ENCODE data around the gene NTN1.

NTN1 gene

DNA sequence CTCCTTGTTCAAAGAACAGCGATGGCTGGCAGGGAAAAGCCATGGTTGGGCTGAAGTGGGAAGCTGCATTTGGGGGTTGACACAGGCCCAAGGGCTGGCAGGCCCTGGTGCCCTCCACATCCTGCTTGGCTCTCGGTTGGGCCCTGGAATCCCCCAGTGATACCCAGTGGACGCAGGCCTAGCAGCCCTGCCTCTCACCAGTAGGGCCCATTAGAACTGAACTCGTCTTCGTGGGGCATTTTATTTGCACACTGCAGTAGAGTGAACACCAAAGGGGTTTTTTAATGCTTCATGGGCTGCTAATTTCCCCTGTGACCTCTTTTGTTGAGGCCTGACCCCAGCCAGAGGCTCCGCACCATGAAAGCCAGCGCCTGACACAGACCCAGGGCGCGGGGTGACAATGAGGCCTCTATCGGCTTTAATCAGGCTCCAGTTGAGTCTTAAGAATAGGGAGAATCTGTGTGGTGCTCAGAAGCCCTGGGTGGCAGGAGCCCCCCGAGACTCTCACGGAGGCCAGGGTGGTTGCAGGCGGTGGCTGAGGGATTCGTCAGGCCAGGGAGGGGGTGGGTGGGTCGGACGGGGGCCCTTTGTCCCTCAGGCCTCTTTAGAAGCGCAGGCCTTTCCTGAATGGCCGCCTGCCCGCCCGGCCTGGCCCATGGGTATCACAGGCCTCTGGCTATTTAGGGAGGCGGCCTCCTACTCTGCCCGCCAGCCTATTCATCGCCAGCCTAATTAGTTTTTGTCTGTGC is 199.3 kb downstream of the NTN1 start:
- DNase-seq: no peak

DNA sequence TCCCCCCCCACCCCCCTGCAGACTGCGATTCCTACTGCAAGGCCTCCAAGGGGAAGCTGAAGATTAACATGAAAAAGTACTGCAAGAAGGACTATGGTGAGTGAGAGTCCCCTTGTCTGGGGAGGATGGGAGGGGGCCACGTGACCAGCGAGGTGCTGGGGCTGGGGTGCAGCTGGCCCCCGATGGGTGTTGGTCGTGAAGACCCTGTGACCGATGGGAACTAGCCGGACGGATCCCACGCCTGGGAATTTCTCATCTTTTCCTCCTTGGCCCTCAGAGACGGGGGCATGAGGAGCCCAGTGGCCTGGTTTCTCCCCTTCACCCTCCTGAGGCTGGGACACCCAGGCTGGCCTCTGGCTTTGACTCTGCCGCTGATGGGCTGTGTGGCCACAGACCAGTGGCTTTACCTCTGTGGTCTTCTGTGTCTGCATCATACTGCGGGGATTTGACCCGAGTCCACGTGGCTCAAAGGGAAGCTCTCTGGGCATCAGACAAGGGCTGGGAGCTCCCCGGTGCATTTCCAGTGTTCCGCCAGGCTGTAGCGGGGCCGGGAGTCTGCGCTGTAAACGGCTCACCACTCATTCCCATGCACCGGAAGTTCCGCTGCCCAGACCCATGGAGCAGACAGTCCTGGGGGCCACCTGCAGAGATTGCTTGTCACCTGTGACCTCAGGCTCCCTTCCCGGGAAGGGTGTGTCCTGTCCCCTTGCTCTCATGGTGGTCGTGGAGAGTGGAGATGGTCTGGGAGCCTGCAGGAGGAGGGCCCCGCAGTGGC is 200.0 kb downstream of the NTN1 start:
- no peak for DNase-seq

DNA sequence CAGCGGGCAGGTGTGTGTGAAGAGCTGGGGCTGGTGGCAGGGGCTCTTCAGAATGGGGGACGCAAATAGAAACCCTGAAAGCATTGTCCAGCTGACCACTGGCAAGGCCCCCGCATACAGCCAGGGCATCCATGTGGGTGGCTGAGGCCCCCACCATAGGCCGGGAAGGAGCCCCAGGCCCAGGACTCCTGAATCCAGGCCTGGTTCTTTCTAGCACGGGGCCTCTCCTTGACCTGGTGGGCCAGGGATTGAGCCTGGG is 200.5 kb downstream of the NTN1 start:
- DNase-seq: no peak

DNA sequence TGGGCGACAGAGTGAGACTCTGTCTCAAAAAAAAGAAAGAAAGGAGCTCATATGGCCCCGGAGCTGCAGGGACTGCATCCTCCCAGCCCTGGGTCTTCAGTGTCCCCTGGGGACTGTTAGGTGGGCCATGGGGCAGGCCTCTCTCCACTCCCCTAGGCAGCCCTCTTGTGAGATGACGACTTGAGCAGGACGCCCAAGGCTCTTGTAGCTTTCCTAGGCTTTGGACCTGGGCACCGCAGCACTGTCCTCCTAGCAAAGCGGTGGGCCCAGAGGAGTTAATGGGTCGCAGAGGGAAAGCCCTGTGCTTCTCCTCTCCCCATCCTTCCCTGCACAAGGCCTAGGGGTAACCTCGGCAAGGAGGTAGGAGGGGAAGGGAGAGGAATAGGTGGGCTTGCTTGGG is 202.2 kb downstream of the NTN1 start:
- no peak for DNase-seq

DNA sequence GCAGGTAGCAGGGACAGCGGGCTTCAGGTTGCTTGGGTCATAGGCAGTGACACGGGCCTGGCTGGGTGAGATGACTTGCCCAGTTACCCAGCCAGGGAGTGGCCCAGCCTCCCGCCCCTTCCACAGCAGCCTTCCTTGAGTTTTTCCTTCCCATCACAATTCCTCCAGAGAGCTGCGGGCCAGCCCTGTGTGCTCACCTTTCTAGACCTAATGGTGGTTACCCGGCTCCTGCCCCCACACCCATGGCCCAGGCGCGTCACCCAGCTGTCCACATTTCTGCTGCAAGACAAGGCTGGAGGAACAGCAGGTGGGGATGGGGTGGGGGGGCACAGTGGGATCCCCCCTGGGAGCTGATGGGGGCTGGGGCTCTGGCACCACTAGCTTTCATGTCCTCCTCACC is 203.2 kb downstream of the NTN1 start:
- no peak for DNase-seq

DNA sequence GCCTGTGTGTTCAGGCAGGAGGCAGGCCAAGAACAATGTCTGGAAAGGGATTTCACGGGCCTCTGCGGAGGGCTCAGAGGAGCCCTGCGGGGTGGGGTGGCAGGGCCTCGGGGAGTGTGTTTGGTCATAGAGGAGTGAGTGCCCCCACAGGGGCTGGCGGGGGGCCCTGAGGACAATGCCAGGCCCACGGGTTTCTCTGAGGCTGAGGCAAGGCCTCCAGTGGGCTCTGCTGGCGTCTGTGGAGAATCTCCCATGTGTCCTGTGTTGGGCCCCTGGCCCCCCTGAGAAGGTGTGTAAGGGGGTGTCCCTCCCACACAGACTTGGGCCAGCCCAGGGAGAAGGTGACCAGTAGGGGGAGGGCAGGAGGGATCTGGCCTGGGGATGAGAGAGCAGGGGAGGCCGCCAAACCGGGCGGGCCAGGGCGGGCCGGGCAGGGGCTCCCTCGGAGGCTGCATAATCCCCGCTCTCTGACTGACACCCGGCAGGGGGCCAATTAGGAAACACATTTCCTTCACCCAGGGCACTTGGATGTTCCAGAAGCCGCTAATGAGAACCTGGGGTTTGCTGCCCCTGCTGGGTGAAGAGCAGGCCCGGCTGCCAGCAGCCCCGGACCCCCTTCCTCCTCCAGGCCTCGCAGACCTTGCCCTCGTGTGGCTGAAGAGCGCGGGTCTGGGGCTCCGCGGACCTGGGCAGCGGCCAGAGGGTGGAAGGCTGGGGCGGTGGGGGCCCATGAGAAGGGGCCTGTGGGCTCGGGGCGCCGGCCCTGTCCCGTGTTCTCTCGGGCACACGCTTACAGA is 204.2 kb downstream of the NTN1 start:
- no peak for DNase-seq

DNA sequence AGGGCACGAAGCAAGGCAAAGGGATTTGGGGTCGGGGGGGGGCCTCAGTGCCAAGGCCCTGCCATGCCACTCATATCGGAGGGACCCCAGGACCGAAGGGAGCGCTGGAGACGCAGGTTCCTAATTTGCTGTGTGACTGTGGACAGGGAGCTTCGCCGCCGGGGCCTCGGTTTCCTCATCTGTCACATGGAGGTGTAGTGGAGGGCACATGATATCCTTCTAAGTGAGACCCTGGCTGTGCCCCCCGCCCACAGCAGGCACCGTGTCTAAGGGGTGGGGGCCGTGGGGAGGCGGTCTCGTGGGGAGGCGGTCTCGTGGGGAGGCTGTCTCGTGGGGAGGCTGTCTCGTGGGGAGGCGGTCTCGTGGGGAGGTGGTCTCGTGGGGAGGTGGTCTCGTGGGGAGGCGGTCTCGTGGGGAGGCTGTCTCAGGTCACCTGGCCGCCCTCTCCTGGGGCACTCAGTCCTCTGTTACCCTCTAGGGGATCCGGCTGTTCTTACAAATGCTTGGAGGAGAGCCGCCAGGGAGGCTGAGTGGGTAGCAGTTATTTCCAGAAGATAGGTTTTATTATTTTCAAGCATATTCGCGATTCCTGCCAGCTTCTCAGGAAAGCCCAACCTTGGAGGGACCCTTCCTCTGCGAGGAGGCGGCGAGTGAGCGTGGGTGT is 205.0 kb downstream of the NTN1 start:
- no peak for DNase-seq

DNA sequence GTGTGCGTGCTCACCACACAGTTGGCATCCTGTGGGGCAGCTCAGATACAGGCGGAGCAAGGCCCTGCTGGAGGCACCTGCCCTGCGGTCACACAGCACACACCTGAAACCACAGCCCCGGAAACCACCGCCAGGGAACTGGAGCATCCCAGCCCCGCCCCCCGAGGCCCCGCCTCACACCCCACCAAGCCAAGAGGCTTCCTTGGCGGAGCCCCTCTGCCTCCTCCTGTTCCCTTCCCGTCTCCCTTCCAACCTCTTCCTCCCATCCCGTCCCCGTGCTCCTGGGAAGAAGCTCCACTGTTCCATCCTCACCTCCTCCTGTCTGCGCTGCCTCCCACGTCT is 205.5 kb downstream of the NTN1 start:
- no peak for DNase-seq

DNA sequence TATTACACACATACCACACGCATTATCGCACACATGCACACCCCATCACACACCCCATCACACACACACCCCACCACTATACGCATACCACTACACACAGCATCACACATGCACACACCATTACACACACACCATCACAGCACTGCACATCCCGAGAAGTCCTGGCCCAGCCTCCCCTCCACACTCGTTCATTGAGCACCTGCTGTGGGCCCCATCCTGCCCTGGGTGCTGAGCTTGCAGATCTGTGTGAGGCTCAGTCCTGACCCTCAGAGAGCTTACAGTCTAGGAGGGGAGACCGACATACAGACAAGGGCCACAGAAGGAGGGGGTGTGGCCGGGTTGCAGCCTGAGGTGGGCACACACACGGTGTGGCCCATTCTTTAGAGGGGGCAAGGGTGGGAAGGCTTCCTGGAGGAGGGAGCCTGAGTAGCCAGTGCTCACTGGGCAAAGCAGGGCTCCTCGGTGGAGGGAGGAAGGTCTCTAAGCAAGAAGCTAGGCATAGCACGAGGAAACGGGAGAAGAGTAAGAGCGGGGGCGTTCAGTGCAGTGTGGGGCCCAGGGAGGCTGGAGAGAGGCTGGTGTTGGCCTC is 206.6 kb downstream of the NTN1 start:
- DNase-seq: no peak

DNA sequence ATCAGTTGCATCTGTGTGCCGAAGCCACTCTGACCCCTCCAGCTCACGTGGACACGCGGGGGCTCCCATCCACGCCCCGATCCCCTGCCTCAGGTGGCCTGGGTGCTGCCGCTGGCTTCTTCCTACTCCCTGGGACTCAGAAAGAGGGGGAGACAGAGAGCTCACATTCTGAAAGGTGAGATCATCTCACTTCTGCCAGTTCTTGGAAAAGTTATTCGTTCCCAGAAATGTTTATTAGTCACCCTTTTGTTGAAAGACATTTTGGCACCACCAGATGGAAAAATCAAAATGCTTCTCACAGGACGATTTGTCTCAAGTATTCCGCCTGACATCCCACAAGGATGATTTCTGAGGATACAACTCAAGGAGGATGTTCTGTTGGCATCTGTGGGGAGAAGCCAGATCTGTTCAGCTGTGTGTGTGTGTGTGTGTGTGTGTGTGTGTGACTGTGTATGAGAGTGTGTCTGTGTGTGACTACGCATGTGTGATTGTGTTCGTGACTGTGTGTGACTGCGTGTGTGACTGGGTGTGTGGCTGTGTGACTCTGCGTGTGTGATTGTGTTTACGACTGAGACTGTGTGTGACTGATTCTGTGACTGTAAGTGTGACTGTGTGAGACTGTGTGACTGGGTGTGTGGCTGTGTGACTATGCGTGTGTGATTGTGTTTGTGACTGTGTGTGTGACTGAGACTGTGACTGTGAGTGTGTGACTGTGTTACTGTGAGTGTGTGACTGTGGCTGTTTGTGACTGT is 207.3 kb downstream of the NTN1 start:
- DNase-seq: no peak

DNA sequence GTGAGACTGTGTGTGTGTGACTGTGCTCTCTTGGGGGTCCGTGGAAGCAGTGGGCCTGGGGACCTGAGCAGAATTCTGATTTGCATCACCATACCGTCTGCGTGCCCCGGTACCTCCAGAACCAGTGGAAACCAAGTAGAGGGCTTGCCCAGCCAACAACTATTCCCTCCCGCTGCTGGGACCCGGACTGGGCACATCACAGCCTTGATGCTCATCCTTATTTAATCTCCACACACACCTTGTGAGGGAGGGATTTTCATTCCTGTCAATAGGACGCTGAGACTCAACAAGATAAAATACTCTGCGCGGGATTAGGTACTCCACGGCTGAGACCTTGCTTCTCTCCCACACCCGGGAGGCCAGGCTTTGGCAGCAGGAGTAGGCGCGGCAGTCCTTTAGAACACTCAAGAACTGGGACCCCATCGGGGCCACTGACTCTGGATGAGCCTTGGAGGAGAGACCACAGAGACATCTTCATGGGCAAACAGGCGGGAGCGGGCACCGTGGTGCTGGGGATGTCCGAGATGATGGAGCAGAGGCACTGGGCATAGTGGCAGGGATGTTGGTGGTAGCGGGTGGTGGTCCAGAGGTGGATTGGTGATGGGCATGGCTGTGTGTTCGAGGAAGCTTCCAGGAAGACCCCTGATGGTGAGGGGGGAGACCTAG is 208.0 kb downstream of the NTN1 start:
- no peak for DNase-seq

DNA sequence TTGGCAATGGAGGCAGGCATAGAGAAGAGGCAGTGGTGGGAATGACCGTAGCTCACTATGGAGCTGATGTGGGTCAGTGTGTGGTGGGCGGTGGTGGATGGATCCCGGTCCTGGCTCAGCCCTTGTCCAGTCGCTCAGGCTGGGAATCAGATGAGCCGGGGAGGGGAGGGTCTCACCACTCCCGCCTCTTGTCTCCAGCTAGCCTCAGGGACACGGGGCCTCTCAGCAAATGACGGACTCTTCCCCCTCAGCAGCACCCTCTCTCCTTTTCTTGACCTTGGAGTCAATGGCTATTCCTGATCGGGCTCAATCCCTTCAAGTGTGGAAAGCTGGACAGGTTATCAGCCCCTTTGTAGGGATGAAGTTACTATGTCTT is 208.5 kb downstream of the NTN1 start:
- DNase-seq: no peak

DNA sequence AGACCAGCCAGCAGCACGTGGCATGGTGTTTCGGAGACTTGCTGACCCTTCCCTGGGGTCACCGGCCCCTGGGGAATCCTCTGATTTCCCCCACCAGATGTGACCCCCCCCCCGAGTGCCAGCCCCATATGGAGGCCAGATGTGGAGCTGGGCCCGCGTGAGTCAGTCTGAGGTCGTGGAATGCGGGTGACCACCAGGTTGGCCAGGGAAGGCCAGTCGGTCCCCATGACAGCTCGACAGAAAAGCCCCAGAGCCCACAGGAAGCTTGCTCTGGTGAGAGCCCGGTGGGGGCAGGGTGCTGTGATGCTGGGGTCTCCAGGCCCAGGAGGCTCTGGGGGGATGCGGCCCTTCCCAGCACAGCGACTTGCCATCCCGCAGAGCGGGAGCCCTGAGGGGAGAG is 209.0 kb downstream of the NTN1 start:
- DNase-seq: no peak

DNA sequence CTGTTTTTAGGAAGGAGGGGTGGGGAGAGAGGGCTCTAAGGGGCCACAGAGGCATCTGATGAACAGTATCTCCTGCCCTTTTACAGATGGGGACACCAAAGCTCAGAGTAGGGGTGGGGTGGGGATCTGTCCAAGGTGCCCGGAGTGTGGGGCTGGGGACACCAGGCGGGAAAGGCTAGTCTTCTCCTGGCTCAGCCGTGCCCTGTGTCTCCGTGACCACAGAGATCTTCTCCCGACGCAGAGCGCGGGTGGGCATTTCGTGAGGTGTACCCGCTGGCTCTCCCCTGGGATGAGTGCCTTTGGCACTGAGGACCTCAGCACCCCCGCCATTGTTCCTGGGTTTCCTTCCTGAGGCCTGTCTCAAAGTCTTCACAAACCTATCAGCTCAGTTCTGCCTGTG is 209.6 kb downstream of the NTN1 start:
- DNase-seq: no peak

DNA sequence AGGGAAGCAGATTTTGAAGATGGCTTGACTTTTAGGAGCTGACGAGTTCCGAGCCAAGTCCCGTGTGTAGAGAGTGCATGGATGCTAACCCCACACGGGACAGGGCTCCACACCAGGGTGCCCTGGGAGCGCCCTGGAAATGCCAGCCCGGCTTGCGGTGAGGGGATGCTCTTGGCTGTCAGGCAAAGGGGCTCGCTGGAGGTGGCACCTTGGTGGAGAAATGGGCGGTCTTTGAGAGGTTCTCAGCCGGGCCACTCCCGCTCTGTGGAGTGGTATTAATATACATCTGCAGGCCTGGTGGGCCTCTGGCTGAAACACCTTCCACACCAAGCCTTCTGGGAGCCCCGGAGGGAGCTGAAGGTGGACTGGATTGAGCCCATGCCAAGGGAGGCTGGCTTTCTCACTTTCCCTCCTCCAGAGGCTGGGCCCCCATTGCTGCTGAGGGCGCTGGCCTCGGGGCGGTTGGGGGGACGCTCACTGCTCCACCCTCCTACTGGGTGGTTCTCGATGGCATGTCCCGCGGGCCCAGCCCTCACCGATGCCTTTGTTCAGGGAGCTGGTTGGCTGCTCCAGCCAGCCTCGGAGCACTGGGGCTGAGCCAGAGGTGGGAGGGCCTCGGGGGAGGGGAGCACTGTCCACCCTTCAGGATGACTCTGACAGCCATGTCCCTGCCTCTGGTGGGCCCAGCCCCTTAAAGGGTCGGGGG is 210.3 kb downstream of the NTN1 start:
- DNase-seq: no peak

DNA sequence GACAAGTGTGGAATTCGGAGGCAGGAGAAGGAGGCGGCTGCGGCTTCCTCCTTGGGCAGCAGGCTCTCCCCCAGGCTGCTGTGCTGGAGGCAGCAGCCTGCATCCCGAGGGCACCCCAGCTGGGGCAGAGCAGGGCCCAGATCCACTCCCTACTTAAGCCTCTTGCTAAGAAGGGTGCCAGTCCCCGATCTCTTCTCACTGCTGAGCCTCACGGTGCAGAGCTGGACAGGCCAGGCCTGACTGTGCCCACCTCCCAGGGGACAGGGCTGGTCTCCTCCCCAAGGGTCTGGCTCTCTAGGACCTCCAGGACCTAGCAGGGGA is 210.8 kb downstream of the NTN1 start:
- no peak for DNase-seq

DNA sequence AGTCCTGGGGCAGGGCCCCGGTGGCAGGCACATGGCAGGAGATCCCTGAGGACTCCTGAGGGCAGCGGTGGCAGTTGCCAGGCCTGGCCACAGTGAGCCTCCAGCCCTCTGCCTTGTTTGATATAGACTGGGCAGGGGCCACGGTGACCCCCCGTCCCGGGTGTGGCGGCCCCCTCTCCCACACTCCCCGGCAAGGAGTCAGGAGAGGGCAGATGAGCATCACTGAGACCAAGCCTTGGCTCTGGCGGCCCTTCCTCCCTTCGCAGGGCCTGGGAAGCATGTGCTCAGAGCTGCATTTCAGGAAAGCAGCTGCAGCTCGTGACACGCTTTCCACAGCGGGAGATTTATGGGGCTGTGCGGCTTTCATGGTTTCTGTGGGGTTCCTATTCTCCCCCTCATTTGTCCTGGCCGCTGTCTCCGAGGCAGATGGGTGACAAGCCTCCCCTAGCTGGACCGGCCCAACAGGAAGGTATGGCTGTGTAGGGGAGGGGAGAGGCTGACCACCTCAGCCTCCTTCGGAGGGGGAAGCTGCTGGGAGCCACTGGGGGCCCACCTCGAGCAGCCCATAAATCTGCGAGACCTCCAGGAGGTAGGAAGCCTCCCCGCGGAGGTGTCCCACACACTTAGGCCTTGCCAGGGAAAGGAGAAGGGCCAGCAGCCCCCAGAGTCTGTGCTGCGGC is 211.4 kb downstream of the NTN1 start:
- no peak for DNase-seq

DNA sequence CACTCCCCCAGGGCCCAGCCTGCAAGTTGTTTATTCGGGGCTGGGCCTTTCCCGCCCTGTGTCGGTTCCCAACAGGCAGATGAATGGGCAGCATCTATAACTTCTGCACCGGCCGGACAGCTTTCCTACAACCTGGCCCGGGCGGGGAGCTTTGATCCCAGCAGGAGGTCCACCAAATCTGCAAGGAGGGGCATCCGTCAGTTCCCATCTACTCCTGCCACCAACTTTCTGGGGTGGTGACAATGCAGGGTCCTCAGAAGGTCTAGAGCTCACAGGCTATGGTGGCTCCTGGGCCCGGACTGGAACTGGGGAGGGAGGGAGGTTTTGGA is 211.9 kb downstream of the NTN1 start:
- no peak for DNase-seq

DNA sequence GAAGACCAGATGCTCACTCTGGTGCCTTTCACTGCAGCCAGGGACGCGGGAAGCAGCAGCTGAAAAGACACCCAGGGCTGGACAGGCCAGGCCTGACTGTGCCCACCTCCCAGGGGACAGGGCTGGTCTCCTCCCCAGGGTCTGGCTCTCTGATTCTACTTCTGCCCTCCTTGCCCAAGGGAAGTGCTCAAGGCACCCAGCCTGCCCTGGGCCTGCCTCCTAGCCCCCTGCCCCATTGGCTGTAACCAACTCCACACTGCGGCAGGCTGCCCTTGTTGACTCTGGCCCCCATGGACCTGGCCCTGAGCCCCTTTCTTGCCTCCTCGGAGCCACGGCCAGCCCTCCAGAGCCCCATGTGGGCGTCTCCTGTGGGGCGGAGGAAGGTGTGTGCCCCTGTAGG is 212.5 kb downstream of the NTN1 start:
- DNase-seq: no peak

DNA sequence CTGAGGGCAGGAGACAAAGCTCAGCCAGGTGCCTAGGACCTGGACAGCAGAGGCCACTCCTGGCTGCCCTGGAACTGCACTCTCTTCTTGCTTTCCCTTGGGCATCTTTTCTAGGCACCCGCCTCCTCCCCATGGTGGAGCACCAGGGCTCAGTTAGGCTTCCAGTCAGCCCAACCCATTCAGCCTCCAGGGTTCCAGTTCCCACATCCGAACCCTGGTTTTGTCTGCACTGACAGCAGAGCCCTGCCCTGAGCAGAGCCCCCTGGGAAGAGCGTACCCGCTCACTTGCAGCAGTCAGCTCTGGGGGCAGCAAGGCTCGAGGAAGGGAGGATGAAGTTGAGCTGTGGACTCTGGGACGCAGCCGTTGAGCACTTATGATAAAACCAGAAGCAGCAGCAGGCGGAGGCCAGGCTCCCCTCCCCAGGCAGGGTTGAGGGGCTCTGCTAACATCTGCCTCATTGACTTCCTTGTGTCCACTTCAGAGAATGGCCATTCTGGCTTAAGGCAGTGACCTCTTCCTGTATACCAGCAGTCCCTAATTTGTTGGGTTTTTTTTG is 213.2 kb downstream of the NTN1 start:
- DNase-seq: no peak

DNA sequence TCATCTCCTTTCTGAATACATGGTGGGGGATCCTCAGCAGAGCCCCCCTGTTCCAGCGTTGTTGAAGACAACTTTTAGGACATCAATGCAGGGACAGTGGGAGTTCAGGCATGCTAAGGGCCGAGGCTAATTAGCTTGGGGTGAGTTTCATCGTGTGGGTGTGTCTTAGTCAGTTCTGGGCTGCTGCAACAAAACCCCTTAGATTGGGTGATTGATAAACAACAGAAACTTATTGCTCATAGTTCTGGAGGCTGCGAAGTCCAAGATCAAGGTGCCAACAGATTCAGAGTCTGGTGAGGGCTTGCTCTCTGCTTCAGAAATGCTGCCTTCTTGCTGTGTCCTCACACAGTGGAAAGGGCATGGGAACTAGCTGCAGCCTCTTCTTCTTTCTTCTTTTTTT is 214.0 kb downstream of the NTN1 start:
- DNase-seq: no peak

Measured in activated CD4-positive, CD25-positive, alpha-beta regulatory T cell treated with anti-CD3 and anti-CD28 coated beads, Interleukin-2, amount 50 U/mL, for 72 hours (primary cell).